CD4-positive, alpha-beta T cell treated with Interleukin-15 for 1 hour (primary cell): ENCODE measurements around the gene TFDP1.

ENCODE experiments used
- DNase-seq: peaks from one replicate; pipeline ENCODE4 v3.0.0-alpha.2; 2020

Gene TFDP1

DNA sequence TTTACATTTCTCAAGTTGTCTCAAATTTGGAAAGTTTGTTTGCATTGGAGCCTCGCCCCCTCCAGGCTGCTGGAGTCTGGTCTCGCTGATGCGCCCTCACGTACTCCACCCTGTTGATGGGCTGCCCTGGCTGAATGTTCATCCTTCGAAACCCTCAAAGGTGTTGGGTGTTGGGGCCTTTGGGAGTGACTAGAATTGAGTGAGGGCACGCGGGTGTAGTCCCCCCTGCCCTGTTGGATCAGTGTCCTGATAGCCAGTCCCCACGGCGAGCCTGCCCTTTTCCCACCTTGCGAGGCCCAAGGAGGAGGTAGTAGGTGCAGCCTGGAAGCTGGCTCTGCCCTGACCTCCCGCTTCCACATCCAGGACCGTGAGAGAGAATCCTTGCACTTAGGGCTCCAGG lies 14.8 kb downstream of the TFDP1 start:
- DNase-seq: no peak

DNA sequence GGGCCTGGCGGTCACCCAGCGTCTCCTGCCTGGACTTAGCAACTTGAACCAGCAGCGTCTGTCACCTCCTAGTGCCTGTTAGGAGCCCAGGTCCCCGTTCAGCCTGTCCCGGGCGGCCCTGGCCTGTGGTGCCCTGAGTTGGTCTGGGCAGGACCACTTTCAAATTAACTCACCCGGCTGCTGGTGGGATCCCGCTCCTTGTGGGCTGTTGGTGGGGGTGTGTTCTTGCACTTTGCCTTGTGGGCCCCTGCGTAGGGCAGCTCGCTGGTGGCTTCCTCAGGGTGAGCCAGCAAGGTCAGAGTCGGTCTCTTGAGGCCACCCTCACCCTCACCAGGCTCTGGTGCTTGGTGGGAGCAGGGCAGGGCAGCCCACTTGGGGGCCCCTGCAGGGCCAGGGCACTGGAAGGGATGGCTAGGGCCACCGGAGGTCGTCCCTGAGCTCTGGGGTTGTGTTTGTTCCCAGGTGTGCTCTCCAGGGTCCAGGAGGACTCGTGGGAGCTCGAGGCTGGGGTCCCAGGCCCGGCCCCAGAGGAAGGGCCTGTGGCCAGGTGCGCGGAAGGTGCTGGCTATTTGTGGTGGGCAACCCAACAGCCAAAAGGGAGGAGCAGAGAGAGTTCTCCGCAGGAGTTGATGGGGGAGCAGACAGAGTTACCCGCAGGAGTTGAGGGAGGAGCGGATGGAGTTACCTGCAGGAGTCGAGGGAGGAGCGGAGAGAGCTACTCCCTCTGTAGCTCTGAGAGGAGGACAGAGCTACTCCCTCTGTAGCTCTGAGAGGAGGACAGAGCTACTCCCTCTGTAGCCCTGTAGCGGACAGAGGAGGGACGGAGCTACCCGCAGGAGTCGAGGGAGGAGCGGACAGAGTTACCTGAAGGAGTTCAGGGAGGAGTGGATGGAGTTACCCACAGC lies 16.9 kb downstream of the TFDP1 start:
- DNase-seq: no peak

DNA sequence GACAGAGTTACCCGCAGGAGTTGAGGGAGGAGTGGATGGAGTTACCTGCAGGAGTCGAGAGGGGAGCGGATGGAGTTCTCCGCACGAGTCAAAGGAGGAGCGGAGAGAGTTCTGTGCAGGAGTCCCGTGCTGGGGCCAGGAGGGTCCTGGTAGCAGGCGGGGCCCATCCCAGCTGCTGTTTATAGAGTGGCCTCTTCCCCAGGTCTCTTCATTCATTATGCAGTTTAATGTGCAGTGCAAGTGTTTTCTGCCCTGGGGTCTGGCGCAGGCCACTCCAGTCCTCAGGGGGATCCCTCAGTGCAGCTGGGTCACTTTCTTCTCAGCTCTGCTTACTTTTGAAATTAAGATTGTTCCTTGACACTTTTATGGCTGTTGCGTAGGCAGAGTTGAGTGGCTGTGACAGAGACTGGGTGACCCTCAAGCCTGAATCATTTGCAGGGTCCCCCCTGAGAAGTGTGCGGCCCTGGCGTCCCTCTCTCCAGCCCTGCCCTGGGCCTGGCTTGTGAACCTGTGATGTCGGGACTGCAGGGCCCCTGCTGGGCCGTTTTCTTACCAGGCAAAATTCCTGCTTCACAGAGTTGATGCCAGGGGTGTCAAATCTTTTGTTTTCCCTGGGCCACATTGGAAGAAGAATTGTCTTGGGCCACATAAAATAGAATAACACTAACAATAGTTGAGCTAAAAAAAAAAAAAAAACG lies 17.9 kb downstream of the TFDP1 start:
- DNase-seq: no peak

DNA sequence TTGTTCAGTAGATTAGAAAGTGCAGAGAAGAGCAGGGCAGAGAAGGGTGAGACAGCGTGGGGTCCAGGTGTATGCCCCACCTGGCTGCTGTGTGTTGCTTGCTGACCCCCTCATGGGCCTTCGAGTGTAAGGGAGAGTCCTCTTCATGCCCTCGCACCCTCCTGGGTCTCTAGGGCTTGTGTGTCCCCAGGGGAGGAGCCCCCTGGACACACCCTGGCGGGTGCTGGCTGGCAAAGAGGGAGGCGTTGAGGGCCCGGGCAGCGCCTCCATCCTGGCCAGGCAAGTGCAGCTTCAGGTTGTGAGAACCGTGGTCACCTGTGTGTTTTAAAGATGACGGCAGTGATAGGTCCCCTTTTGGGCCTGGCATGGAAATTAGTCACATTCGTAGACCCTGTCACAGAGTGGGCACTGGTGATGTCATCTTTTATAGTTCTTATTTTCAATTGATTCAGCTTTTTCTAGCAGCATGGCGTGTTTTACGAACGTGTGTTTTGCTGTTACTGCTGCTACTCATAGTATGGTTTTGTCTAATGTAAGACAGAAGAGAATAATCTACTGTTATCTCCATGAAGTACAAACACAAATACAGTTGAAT lies 18.7 kb downstream of the TFDP1 start:
- no peak for DNase-seq

DNA sequence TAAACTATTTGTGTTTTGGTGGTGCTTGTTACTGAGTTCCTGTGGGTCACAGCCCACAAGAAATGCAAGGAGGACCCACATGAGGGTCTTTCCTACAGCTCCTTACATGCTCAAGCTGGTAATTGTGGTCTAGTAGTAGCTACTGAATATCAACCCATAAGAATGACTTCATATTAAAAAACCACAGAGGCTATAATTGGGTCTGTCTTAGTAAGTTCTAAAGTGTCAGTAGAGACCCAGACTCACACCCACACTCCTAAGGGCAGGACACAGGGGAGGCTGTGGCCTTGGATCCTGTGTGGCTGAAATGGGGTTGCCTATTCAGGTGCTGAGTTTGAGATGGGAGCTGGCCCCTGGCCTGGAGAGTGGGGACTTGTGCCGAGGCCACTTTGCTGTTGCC lies 19.6 kb downstream of the TFDP1 start:
- no peak for DNase-seq

DNA sequence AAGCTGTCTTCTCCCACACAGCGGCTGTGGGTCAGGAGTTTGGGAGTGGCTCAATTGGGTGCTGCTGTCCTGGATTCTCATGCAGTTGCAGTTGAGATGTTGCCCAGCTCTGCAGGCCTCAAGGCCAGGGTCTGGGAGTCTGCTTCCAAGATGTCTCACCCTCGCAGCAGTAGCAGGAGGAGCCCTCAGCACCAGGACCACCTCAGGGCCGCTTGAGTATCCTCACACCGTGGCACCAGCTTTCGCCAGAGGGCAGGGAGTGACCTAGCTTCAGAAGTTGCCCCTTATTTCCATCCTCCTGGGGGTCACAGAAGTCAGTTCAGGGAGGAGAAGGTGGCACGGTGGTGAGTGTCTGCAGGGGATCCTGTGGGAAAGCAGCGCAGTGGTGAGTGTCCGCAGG lies 20.9 kb downstream of the TFDP1 start:
- no peak for DNase-seq

DNA sequence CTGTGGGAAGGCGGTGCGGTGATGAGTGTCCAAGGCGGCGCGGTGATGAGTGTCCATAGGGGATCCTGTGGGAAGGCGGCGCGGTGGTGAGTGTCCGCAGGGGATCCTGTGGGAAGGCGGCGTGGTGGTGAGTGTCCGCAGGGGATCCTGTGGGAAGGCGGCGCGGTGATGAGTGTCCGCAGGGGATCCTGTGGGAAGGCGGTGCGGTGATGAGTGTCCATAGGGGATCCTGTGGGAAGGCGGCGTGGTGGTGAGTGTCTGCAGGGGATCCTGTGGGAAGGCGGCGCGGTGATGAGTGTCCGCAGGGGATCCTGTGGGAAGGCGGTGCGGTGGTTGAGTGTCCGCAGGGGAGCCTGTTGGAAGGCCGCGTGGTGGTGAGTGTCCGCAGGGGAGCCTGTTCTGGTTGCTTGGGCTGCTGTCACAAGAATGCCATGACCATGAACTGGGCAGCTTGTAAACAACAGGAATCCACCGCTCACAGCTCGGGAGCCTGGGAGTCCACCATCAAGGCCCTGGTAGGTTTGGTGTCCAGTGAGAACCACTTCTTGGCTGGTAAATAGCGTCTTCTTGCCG lies 21.4 kb downstream of the TFDP1 start:
- no peak for DNase-seq

DNA sequence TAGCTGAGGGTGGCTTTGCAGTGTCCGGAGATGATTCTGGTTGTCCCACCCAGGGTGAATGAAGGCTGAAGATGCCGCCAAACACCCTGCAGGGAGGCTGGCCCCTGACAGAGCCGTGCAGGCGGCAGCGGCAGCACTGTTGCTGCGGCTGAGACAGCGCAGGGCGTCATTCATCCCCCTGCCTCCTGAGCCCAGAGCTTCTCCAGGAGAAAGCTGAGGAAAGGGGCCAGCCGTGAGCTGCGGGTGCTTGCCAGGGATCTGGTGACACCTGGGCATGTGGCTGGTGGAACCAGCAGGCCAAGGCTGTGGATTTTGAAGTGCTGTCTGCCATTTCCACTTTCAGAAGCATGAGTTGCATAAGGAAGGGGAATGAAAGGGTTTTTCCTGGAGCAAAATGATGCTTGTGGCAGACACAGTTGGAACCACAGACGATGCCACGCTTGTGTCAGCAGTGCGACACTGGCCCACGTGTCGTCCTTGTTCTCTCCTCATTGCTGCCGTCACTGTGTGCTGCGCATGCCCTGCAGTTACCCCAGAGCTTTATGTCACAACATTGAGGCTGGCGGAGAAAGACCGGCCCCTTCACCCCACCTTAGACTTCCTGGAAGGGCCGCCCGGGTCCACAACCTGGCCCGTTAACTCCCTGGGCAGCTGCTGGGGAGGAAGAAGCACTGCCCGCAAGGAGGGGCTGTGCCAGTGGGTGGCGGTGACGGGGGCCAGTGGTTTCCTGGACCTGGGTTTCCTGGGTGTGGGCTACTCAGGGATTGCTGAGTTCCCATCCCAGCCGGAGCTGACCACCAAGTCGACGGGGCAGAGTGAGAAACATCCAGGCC lies 22.7 kb downstream of the TFDP1 start:
- peak; percentile 80 for DNase-seq

DNA sequence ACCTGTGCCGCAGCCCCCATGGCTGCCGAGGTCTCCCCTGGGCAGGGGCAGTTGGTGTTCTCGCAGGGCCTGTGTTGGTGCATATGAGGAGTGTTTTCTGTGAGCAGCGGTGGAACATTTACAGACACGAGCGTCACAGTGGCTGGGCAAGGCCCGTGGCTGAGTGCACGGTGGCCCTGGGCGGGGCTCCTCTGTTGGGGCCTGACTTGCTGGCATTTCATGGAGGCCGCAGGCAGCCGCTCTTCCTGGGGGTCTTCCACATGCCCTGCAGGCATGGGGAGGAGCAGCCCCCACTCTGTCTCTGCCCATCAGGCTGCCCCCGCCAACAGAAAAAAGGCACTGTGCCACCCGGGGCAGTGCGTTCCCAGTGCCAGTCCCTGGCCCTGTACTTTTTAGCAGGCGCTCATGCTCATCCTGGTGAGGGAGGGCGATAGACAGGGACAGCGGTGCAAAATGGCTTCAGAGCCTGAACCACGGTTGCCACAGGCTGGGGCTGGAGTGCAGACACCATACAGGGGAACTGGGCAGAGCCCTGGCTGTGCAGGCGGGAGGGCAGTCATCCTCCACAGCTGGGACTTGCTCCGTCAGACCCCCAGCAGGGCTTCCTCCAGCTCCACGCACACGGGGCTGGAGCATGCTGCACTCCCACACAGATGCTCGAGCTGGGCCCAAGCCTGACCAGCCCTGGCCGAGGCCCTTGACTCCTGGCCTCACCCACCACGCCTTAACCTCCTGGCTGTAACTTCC lies 23.5 kb downstream of the TFDP1 start:
- DNase-seq: no peak

DNA sequence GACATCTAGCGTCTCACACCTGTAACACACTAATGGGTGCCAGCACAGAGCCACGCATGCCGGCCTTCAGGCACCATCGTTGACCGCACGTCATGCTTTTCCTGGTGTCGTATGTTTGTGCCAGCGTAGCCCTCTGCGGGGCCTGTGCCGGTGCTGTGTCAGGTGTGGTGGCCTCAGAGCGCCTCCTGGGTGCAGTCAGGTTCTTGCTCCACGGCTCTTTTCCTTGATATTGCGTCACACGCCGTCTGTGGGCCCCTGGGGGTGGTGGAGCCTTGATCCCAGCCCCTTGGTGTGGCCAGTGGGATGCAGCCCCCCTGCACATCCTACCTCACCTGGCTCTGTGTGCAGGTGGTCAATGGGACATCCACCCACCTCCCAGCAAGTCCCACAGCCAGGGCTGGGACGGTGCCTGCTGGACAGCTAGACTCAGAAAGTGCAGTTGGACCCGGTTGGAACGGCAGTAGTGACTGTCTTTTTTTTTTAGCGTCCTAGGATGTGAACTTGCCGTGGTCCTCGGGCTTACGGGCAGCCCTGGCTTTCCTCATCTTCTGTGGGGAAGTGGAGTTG lies 24.5 kb downstream of the TFDP1 start:
- DNase-seq: no peak

DNA sequence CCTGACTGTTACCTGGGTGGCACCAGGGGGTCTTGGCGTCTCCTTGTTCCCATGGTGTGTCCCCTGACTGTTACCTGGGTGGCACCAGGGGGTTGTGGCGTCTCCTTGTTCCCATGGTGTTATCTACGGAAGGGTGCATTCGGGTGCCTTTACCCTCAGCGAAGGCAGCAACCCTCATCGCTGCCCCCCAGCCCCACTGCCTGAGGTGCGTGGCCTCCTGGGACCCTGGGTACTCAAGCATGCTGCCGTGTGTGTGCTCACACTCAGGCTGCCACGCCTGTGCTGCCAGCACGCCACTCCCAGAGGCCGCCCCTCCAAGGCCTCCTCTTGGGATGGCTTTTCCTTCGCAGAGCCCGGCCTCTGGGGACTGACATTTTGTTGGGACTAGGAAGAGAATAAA lies 25.1 kb downstream of the TFDP1 start:
- no peak for DNase-seq

DNA sequence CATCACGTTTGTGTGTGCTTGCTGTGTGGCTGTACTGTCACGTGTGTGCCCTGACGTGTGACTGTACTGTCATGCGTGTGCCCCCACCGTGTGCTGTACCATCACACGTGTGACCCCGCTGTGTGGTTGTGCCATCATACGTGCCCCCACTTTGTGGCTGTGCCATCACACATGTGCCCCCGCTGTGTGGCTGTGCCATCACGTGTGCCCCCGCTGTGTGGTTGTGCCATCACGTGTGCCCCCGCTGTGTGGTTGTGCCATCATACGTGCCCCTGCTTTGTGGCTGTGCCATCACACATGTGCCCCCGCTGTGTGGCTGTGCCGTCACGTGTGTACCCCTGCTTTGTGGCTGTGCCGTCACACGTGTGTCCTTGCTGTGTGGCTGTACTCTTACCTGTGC lies 25.7 kb downstream of the TFDP1 start:
- no peak for DNase-seq

DNA sequence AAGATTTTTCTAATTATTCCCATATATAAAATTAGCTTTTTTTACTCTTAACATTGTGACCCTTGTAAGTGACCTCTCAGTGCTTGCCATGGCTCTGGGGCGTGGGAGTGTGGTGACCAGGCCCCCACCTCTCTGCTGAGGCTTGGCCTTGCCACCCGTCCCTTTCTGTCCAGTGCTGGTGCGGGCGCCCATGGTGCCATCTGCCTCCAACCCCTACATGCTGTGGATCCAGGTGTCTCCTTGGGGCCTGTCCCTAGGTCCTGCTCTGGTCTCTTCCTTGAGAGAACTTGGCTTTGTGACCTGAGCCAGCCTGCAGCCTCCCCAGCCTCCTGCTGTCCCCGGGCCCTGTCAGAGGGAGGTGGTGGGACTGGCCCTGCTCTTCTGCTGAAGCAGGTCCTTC lies 27.4 kb downstream of the TFDP1 start:
- DNase-seq: no peak

DNA sequence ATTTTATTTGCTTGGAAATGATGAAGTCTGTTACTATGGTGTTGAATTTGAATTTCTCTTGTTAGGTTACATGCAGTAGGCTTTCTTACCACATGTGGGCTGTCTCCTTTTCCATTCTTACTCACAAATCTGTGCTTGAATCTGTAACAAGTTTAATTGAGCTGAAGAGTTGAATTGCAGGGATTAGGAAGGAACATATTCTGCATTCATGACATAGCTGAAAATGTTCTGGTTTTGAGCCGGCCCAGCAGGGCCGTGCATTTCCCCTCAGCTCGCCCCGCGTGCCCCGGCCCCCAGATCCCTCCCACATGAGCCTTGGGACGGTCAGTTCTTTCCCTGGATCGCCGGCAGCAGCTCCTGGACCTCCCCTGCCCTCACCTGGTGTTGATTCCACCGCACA lies 28.1 kb downstream of the TFDP1 start:
- no peak for DNase-seq

DNA sequence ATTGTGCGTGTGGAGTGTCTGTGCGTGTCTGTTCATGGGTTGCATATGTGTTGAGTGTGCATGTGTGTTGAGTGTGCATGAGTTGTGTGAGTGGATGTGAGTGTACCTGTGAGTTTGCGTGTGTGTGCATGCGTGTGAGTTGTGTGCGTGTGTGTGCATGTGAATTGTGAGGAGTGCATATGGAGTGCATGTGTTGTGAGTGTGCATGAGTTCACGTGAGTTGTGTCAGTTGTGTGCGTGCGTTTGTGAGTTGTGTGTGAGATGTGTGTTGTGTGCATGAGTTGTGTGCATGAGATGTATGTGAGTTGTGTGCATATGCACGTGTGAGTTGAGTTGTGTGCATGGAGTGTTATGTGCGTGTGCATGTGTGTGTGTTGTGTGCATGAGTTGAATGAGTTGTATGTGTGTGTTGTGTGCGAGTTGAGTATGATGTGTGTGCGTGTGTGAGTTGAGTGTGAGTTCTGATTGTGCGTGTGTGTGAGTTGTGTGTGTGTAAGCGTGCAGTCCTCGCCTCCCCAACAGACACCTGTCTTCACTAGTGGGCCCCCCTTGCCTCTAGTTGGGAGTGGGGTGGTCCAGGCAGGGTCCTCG lies 29.3 kb downstream of the TFDP1 start:
- DNase-seq: no peak

DNA sequence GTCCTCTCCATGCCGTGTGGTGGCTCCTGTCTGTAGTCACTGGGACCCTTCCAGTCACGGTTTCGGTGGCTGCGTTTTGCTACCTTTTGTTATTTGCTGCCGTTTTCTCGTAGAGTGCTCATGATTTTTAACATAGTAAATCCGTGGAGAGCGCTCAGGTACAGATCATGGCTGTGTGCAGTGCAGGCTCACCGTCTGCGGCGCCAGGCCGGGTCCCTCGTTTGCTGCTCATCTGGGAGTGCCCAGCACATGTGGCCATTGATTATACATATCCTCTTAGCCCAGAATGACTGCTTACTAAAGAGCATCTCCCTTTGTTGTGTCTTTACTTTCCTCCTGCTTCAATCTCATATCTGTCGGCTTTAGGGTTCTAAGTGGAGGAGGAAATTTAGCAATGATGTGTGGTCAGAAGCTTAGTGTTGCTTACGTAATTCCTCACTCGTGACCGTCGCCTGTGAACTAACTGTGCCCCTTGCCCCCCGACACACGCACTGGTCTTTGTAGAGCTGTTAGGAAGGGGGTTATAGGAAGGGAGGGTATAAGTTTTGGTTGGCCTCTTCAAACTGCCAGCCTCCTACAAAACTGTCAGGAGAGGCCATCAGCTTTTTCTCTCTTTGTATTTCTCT lies 31.8 kb downstream of the TFDP1 start:
- DNase-seq: peak; percentile 44

DNA sequence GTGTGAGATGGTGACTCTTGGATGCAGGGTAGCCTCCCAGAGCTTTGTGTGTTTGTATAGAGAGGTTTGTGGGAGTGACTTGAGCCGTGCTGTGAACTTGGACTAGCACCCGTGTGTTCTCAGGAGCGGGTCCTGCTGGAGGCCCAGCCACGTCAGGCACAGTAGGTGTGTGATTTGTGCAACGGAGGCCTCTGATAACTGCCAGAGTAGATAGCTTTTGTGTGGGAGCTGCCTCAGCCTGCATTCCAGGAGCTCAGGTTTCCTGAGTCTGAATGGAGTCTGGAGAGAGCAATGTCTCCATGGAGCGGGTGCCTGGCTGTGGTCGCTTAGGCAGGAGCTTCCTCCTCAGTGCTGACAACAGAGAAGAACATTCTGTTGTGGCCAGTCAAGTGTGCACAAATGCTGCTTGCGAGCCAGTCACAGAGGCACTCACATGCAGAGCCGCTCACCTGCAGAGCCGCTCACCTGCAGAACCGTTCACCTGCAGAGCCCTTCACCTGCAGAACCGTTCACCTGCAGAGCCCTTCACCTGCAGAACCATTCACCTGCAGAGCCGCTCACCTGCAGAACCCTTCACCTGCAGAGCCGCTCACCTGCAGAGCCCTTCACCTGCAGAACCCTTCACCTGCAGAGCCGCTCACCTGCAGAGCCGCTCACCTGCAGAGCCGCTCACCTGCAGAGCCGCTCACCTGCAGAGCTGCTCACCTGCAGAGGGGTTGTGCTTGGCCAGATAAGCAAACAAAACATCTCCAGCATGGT lies 32.6 kb downstream of the TFDP1 start:
- DNase-seq: no peak

DNA sequence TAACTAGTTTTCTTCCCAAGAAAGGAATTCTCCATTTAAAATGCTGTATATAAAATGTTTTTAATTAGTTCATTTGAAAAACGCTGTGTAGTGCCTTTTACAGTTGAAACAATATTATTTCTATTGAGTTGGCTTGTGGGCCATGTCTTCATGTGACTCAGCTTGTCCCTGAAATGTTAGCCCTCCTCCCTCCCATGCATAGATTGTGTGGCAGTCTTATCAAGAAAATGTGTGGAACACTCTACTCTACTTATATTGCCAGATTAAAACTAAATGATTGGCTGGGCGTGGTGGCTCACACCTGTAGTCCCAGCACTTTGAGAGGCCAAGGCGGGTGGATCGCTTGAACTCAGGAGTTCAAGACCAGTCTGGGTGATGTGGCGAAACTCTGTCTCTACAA lies 33.4 kb downstream of the TFDP1 start:
- no peak for DNase-seq

DNA sequence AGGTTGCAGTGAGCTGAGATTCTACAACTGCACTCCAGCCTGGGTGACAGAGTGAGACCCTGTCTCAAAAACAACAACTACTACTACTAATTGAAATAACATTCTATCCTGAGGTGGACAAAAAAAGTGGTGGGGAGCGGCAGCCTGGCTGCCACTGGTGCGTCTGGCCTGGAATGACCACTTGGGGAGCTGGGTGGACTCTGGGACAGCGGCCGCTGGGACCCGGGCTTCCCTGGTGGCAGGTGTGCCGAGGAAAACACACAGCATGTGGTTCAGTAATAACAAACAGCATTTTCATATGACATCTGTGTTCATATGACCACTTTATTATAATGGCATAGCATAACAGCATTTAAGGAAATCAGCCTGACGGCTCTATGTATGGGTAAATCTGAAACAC lies 33.9 kb downstream of the TFDP1 start:
- DNase-seq: no peak
